GM18909 (cell line): ENCODE measurements around the gene CYBB.
A peak's percentile ranks its signal among the peaks of the same experiment; 100 is the strongest.

Source experiments
- ATAC-seq: cut with Tn5 transposase; IDR thresholded peaks from one replicate; pipeline ENCODE4 v1.9.1; 2021; ENCODE audit warnings: mild to moderate bottlenecking; ENCODE audit not compliant: unreplicated experiment, poor library complexity

CYBB gene

GRCh38 chrX:37783305-37783704 lies 3.4 kb downstream of the CYBB start:
- ATAC-seq = no peak

- ATAC-seq = no peak
Observed at GRCh38 chrX:37785569-37785968, 5.7 kb downstream of the CYBB start.

- ATAC-seq = peak; percentile 83
Observed at GRCh38 chrX:37786624-37787422, 7.0 kb downstream of the CYBB start.

GRCh38 chrX:37787423-37787869 lies 7.6 kb downstream of the CYBB start:
- ATAC-seq = peak; percentile 75

- ATAC-seq = no peak
Observed at GRCh38 chrX:37796310-37796709, 16.5 kb downstream of the CYBB start.

- peak; percentile 87 for ATAC-seq
Observed at GRCh38 chrX:37796805-37797204, 16.9 kb downstream of the CYBB start.

DNA sequence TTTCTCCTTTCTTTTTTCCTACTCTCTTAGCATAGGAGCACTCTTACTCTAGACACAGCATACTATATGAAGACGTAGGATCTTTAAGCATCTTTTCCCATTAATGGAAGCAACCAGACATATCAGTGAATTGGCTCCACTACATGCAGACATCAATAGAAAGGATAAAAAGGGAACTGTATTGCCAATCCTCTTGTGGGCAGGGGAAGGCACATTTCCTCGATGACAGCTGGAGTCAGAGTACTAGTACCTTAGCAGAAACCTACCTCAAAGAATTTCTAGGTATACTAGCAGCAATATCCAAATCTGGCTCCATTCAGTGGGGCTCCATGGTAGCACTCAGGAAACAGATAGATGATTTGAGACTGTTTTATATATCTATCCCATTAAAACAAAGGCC lies 20.1 kb downstream of the CYBB start:
- no peak for ATAC-seq

GRCh38 chrX:37800717-37801116 lies 20.9 kb downstream of the CYBB start:
- no peak for ATAC-seq

GRCh38 chrX:37802028-37802427 lies 22.2 kb downstream of the CYBB start:
- no peak for ATAC-seq

DNA sequence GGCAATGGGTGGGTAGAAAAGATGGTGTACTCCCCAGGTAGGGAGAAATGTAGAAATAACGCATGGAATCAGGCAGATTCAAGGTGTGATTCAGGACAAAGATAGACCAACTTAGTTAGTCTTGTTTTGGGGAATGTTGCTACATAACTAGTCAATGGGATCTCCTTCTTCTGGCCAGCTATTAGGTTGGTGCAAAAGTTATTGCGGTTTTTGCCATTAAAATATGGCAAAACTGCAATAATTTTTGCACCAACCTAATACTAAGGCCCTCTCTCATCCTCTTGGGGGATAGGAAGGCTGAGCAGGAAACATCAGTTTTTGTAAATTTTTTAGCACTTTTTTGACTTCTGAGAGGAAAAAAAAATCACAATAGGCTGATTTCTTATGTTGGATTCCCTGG lies 23.2 kb downstream of the CYBB start:
- no peak for ATAC-seq

DNA sequence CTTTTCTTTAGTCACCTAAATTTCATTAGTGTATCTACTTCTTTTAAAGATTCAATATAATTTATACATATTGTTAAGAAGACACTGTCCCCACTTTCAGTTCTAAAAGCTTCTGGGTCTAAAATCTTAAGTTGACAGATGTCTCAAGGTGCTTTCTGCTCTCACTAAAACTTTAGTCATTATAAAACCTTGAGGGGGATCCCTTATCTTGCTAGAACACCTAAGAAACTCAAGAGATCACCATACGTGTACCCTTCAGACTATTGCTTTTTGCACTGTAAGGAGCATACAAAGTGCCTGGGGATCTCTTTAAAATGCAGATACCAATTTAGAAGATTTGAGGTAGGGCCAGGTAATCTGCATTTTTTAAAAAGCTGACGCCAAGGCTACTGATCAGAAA lies 30.1 kb downstream of the CYBB start:
- no peak for ATAC-seq

GRCh38 chrX:37812110-37812509 lies 32.3 kb downstream of the CYBB start:
- no peak for ATAC-seq

- no peak for ATAC-seq
Observed at GRCh38 chrX:37813570-37813969, 33.7 kb downstream of the CYBB start.

DNA sequence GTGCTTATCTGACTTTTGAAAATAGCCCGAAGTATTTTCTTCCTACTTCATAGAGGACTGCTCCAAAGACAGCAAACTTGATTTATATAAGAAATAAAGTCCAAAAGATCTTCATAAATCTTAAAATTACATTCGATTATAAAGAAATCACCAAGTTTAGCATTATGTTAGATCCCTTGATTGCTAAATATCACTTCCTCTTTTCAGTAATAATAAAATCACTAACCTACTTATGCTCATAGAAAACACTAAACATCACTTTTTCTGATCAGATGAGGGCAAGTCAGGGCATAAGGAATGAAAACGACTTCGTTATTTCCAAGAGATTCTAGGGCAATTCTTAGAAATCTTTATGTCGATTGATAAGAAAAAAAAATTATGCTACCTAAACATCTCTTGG lies 35.5 kb downstream of the CYBB start:
- ATAC-seq = no peak

- ATAC-seq = no peak
Observed at GRCh38 chrX:37816766-37817165, 36.9 kb downstream of the CYBB start.

- ATAC-seq = no peak
Observed at GRCh38 chrX:37817176-37817575, 37.3 kb downstream of the CYBB start.

GRCh38 chrX:37817579-37817978 lies 37.7 kb downstream of the CYBB start:
- ATAC-seq = peak; percentile 53

- ATAC-seq = peak; percentile 53
Observed at GRCh38 chrX:37818031-37818430, 38.2 kb downstream of the CYBB start.

DNA sequence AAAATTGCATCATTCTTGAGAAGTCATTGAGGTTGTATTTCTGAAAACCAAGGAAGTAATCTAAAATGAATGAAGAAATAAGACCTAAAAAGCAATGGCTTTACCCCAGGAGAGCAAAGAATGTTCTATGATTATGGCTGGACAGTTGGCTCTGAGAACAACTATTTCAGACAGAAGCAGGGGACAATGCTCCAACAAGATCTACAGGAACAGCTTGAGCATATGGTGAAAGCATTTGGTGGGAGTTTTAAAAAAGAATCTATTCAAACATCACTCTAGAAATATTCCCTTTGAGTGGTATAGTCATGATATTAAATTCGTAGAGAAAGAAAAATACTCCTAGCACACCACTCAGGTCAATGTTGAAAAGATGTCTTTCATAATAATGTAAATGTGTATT lies 40.8 kb downstream of the CYBB start:
- ATAC-seq = no peak

DNA sequence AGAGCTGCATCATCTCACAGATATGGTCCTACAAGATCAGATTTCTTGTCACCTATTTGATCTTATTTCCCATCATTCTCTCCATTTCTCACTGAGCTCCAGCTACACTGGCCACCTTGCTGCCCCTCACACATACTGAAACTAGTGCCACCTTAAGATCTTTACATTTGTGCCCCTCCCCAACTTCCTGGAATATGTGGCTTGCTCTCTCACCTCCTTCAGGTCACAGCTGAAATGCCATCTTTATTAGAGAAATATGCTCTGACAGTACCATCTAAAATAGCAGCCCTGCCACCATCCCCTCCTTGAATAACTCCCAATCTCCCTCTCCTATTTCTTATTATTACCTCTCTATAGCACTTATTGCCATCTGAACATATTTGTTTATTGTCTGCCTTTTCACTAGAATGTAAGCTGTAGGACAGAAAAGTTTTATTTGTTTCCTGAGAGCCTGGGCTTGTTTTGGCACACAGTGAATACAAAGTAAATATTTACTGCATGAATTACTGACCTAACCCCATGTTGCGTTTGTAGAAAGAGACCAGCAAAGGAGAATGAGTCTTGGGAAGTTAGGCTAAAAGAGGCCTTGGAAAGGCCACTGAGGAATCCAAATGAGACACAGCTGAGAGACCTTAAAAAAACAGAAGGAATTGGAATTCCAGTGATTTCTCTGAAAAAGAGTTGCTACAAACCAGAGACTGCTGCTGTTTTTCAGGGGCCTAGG lies 44.8 kb downstream of the CYBB start:
- no peak for ATAC-seq

DNA sequence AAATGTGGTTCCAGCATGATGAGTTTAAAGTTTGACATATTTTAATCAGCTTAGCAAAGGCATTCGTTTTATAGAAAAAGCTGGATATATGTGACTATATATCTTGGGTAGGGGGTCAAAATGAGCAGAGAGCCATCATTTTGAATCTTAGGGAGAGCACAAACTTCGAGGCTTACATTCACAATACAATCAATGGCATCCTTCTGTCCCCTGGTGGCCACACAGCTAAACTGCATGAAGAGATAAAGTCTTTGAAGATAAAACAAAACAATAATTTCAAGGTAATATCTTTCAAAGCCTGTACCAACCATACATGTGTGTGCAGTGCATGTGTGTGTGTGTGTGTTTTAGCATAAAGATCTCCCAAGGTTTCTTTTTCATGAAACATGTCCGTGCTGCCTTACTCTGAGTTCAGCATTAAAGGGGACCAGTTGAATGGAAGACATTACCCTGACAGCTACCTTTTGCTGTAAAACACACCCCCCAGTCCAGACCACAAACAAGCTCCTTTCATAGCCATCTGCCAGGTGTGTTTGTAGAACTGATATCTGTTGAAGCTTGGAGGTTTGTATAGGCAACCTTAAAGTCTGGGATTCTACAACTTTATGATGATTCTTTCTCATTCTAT lies 45.5 kb downstream of the CYBB start:
- ATAC-seq = peak; percentile 77
